H1 (cell line): ENCODE results near the gene TNS1. TPM values are rescaled to one million over a fixed set of nuclear protein-coding genes. Genes with fewer than 3 reads are reported as not detected.

Experiments used
- CTCF ChIA-PET: fragments of 300-600 bp; sonication (Branson Sonifier 250); formaldehyde crosslinking; loops from one replicate; lab custom pipeline; 2021; ENCODE audit not compliant: partially characterized antibody; lab: Charles Lee
- POLR2A ChIA-PET: fragments of 300-600 bp; sonication (Branson Sonifier 250); formaldehyde crosslinking; loops from one replicate; lab custom pipeline; 2021; ENCODE audit warnings: inconsistent platforms; ENCODE audit not compliant: partially characterized antibody; lab: Charles Lee
- DNase-seq, 2 experiments: peaks; one replicate each; pipeline versions ENCODE4 v3.0.0 to v3.0.0-alpha.2; 2010 to 2022; ENCODE audit warnings: low spot score in 2 of 2, low read depth in 1 of 2, mixed read lengths in 1 of 2
- FAIRE-seq: peaks from 2 replicates; lab custom pipeline; 2011; peaks lifted over from hg19 to GRCh38; lab: Jason Lieb, UNC
- H2AFZ ChIP-seq: 2 replicates; pipeline ENCODE4 v1.8.1; 2012; ENCODE audit warnings: low read length, inconsistent platforms
- H2AK5ac ChIP-seq: 2 replicates; pipeline ENCODE4 v1.6.1; 2013; ENCODE audit warnings: low read depth, low read length
- H2BK120ac ChIP-seq: replicated peaks from 2 replicates; pipeline ENCODE3; 2013; ENCODE audit warnings: low read depth, low read length, inconsistent platforms
- H2BK12ac ChIP-seq: 2 replicates; pipeline ENCODE4 v1.6.1; 2013; ENCODE audit warnings: low read depth, low read length
- H2BK15ac ChIP-seq: 2 replicates; pipeline ENCODE4 v1.6.1; 2013; ENCODE audit warnings: low read length
- H2BK20ac ChIP-seq: 2 replicates; pipeline ENCODE4 v1.6.1; 2013; ENCODE audit warnings: low read length
- H2BK5ac ChIP-seq: 2 replicates; pipeline ENCODE4 v1.6.1; 2013; ENCODE audit warnings: low read depth, low read length
- H3K14ac ChIP-seq: 2 replicates; pipeline ENCODE4 v1.6.1; 2013; ENCODE audit warnings: inconsistent platforms; ENCODE audit not compliant: insufficient read length
- H3K18ac ChIP-seq: 2 replicates; pipeline ENCODE4 v1.6.1; 2013; ENCODE audit warnings: low read length; ENCODE audit errors: extremely low read depth
- H3K23ac ChIP-seq: 2 replicates; pipeline ENCODE4 v1.6.1; 2013; ENCODE audit warnings: inconsistent platforms; ENCODE audit not compliant: insufficient read length
- H3K23me2 ChIP-seq: 2 replicates; pipeline ENCODE4 v1.6.1; 2013; ENCODE audit warnings: low read depth, low read length
- H3K27ac ChIP-seq: 2 replicates; pipeline ENCODE4 v1.6.1; 2011; ENCODE audit warnings: low read depth, low read length, inconsistent platforms
- H3K27me3 ChIP-seq, 4 experiments: replicated peaks in 1 of 4; 1 replicate in 1 of 4; 2 replicates in 3 of 4; pipeline versions ENCODE4 v1.6.1 to v1.8.1; 2011 to 2013; ENCODE audit warnings: low read length in 3 of 4, mild to moderate bottlenecking in 3 of 4, inconsistent platforms in 2 of 4, mixed read lengths in 2 of 4, moderate library complexity in 1 of 4; ENCODE audit not compliant: control insufficient read depth in 3 of 4, insufficient read depth in 3 of 4; ENCODE audit errors: extremely low read depth in 1 of 4
- H3K36me3 ChIP-seq, 4 experiments: 2 replicates each; pipeline versions ENCODE4 v1.6.1 to v1.8.1; 2011 to 2013; ENCODE audit warnings: mild to moderate bottlenecking in 4 of 4, low read length in 3 of 4, moderate library complexity in 2 of 4, control low read depth in 1 of 4, inconsistent platforms in 1 of 4; ENCODE audit not compliant: insufficient read depth in 4 of 4, control insufficient read depth in 2 of 4
- H3K4ac ChIP-seq: replicated peaks from 2 replicates; pipeline ENCODE3; 2013; ENCODE audit warnings: low read length, low read depth, mixed read lengths, inconsistent platforms; ENCODE audit not compliant: insufficient read length
- H3K4me1 ChIP-seq, 4 experiments: replicated peaks in 1 of 4; 1 replicate in 1 of 4; 2 replicates in 3 of 4; pipeline versions ENCODE4 v1.6.1 to v1.8.1; 2011 to 2013; ENCODE audit warnings: low read length in 3 of 4, inconsistent platforms in 2 of 4, mixed read lengths in 1 of 4; ENCODE audit not compliant: insufficient read depth in 4 of 4, control insufficient read depth in 3 of 4
- H3K4me2 ChIP-seq, 2 experiments: 2 replicates each; pipeline versions ENCODE4 v1.6.1 to v1.8.1; 2011 to 2013; ENCODE audit warnings: low read depth in 2 of 2, low read length in 2 of 2, control low read depth in 1 of 2, inconsistent platforms in 1 of 2, mild to moderate bottlenecking in 1 of 2; ENCODE audit not compliant: insufficient read depth in 1 of 2
- H3K4me3 ChIP-seq, 4 experiments: fragments of 200-600, 300-600 bp in 1 of 4; sonication (generic), shearing (Covaris generic), sonication (Bioruptor Twin) in 1 of 4; 2 replicates each; pipeline versions ENCODE4 v1.5.1 to v1.8.1; 2011 to 2016; ENCODE audit warnings: low read length in 4 of 4, low read depth in 3 of 4, control low read depth in 2 of 4, inconsistent platforms in 2 of 4, mild to moderate bottlenecking in 2 of 4, mixed read lengths in 1 of 4, moderate library complexity in 1 of 4; ENCODE audit not compliant: insufficient read depth in 2 of 4; ENCODE audit errors: extremely low read depth in 1 of 4
- H3K56ac ChIP-seq: replicated peaks from 2 replicates; pipeline ENCODE3; 2013; ENCODE audit warnings: low read depth, mild to moderate bottlenecking, mixed read lengths, low read length, inconsistent platforms; ENCODE audit not compliant: insufficient read length
- H3K79me1 ChIP-seq: 2 replicates; pipeline ENCODE4 v1.6.1; 2013; ENCODE audit warnings: low read depth, low read length, control low read depth
- H3K79me2 ChIP-seq, 2 experiments: 2 replicates each; pipeline versions ENCODE4 v1.6.1 to v1.8.1; 2012 to 2013; ENCODE audit warnings: low read length in 2 of 2, mild to moderate bottlenecking in 2 of 2, inconsistent platforms in 1 of 2; ENCODE audit not compliant: insufficient read depth in 2 of 2, control insufficient read depth in 1 of 2
- H3K9ac ChIP-seq, 4 experiments: replicated peaks in 1 of 4; 1 replicate in 1 of 4; 2 replicates in 3 of 4; pipeline versions ENCODE4 v1.6.1 to v1.8.1; 2011 to 2013; ENCODE audit warnings: low read depth in 3 of 4, low read length in 3 of 4, control low read depth in 2 of 4, mild to moderate bottlenecking in 2 of 4, moderate library complexity in 2 of 4, inconsistent platforms in 1 of 4; ENCODE audit errors: extremely low read depth in 1 of 4
- H3K9me3 ChIP-seq, 2 experiments: 2 replicates each; pipeline versions ENCODE4 v1.6.1 to v1.8.1; 2012 to 2013; ENCODE audit warnings: mild to moderate bottlenecking in 2 of 2, moderate library complexity in 2 of 2, control low read depth in 1 of 2, inconsistent platforms in 1 of 2, low read depth in 1 of 2, low read length in 1 of 2, mixed read lengths in 1 of 2; ENCODE audit not compliant: insufficient read depth in 2 of 2
- H4K20me1 ChIP-seq, 2 experiments: replicated peaks in 1 of 2; 2 replicates each; pipeline versions ENCODE3 to v1.8.1; 2011 to 2013; ENCODE audit warnings: inconsistent platforms in 2 of 2, low read length in 2 of 2, mild to moderate bottlenecking in 1 of 2; ENCODE audit not compliant: insufficient read depth in 2 of 2, control insufficient read depth in 1 of 2
- H4K5ac ChIP-seq: 2 replicates; pipeline ENCODE4 v1.6.1; 2013; ENCODE audit warnings: low read length, low read depth, mixed read lengths, inconsistent platforms; ENCODE audit not compliant: insufficient read length
- H4K8ac ChIP-seq: 2 replicates; pipeline ENCODE4 v1.8.0; 2013; ENCODE audit warnings: mild to moderate bottlenecking, moderate library complexity, low read length, inconsistent platforms; ENCODE audit not compliant: insufficient read depth; ENCODE audit errors: extremely low read depth
- H4K91ac ChIP-seq: replicated peaks from 2 replicates; pipeline ENCODE3; 2013; ENCODE audit warnings: low read length, mixed read lengths, inconsistent platforms; ENCODE audit not compliant: insufficient read length
- ASH2L ChIP-seq: fragments of 200-600, 300-600 bp; sonication (generic); IDR thresholded peaks from one replicate; pipeline ENCODE4 v1.7.1; 2017; ENCODE audit warnings: low read length
- CBX5 ChIP-seq: fragments of 300-800, 300-1000 bp; sonication (generic); IDR thresholded peaks from 2 replicates; pipeline ENCODE4 v1.7.1; 2016; ENCODE audit warnings: antibody characterized with exemption, low read length, low read depth
- CHD2 ChIP-seq: IDR thresholded peaks from 2 replicates; pipeline ENCODE4 v1.6.1; 2012; ENCODE audit warnings: low read length, improper control_type of control experiment
- EZH2 ChIP-seq: fragments of 200-600 bp; sonication (generic); IDR thresholded peaks from 2 replicates; pipeline ENCODE4 v1.7.1; 2012; ENCODE audit warnings: low read depth, mild to moderate bottlenecking, moderate library complexity, low read length, inconsistent platforms; ENCODE audit not compliant: severe bottlenecking
- FOSL1 ChIP-seq: IDR thresholded peaks from 2 replicates; pipeline ENCODE4 v1.6.1; 2011; ENCODE audit warnings: mild to moderate bottlenecking, low read depth, low read length, moderate library complexity; ENCODE audit not compliant: insufficient read depth
- HDAC6 ChIP-seq: IDR thresholded peaks from one replicate; pipeline ENCODE4 v1.7.1; 2012; ENCODE audit warnings: low read depth, mild to moderate bottlenecking, inconsistent platforms, low read length, moderate library complexity
- KDM4A ChIP-seq: IDR thresholded peaks from one replicate; pipeline ENCODE4 v1.7.1; 2012; ENCODE audit warnings: low read depth, mild to moderate bottlenecking, moderate library complexity, low read length, inconsistent platforms; ENCODE audit not compliant: severe bottlenecking
- MAFK ChIP-seq: IDR thresholded peaks from 2 replicates; pipeline ENCODE4 v1.6.1; 2012; ENCODE audit warnings: low read depth, mild to moderate bottlenecking, improper control_type of control experiment, low read length
- POU5F1 ChIP-seq: IDR thresholded peaks from 2 replicates; pipeline ENCODE4 v1.6.1; 2011; ENCODE audit warnings: low read depth, mild to moderate bottlenecking, low read length, moderate library complexity
- SP1 ChIP-seq: IDR thresholded peaks from 2 replicates; pipeline ENCODE4 v1.6.1; 2011; ENCODE audit warnings: low read depth, low read length
- SUZ12 ChIP-seq: fragments of 200-600 bp; sonication (generic); IDR thresholded peaks from 2 replicates; pipeline ENCODE4 v1.6.1; 2012; ENCODE audit warnings: mild to moderate bottlenecking, inconsistent platforms, low read length, moderate library complexity, mixed read lengths
- WGBS, 2 experiments: shearing (Covaris generic) in 1 of 2; methylation state at CpG; one replicate each; pipeline versions ENCODE4 v1.1.6 to v1.1.7; 2013 to 2015; ENCODE audit warnings: low lambda C conversion rate in 2 of 2, mixed read lengths in 2 of 2, inconsistent platforms in 1 of 2, low coverage in 1 of 2, missing lambda C conversion rate in 1 of 2; ENCODE audit not compliant: insufficient replicate concordance in 2 of 2, insufficient coverage in 1 of 2, insufficient read length in 1 of 2; ENCODE audit errors: extremely low coverage in 1 of 2, missing lambda C conversion rate in 1 of 2; 5-methylcytosine and 5-hydroxymethylcytosine counted together
- polyA plus RNA-seq, 7 experiments: library from polyadenylated mRNA; depleted of rRNA in 3 of 7; stranded (reverse) in 5 of 7; unstranded in 2 of 7; fragments of >200 nt in 5 of 7; fragments of 200-250 nt in 2 of 7; gene quantifications; 1 replicate in 5 of 7; 2 replicates in 1 of 7; 4 replicates in 1 of 7; pipeline versions ENCODE4 v1.2.1 to v1.2.3, GENCODE V29; 2011 to 2013; ENCODE audit warnings: missing spikeins in 2 of 7, mixed read lengths in 2 of 7
- total RNA-seq: library from RNA; stranded (reverse); fragmentation: NEBNext Ultra II Directional; extraction: Animal tissue kit (Norgen Biotek cat#: 25700); gene quantifications from 2 replicates; pipeline ENCODE4 v1.2.1, GENCODE V29; 2021
- TF ChIP-seq, protein P1 (sequence below): IDR thresholded peaks from 2 replicates; pipeline ENCODE4 v1.6.1; 2012; ENCODE audit warnings: inconsistent platforms

Gene TNS1
- total and polyA plus RNA-seq, 2 of the 8 experiments (the other 6 are each of a cell fraction or from before 2014, with no cell fraction given), result 1.5 to 5.1 TPM

DNA sequence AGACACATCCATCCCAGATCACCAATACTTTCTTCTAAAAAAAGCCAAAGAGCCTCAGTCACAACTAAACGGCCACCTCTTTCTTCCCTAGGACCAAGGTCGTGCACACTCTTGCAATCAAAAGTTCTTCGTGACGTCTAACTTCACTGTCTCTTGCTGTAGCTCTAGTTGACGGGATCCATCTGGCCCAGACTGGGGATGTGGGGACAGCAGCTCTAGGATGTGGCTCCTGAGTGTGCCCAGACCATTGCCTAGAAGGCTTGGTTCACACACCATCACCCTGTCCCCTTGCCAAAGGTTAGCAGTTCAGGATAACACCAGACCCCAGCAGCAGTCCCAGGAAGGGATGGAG lies 98.2 kb downstream of the TNS1 start:
- H3K56ac ChIP-seq, result no peak overlapping the region
- no peak overlapping the region for H3K9ac ChIP-seq
- no peak for FAIRE-seq
- H2BK20ac ChIP-seq, result no peak overlapping the region
- no peaks in the 10 kb centered on the region for H3K9me3 ChIP-seq
- no peak overlapping the region for H4K5ac ChIP-seq
- H3K4me3 ChIP-seq, result no peak overlapping the region
- 91% methylated on average over 5 of the region's 5 CpGs; no CpG with 5 or more reads in 1 of the 2 experiments for WGBS, 2 experiments
- H2AK5ac ChIP-seq, result no peak overlapping the region
- H3K4me1 ChIP-seq, result peaks cover 0 to 4% (median 2%) of the 10 kb centered on the region in 4 experiments; a peak in 4 of 7 replicates
- no peak overlapping the region for H3K27ac ChIP-seq
- no peak overlapping the region for H2BK15ac ChIP-seq
- H3K4me2 ChIP-seq, result no peak overlapping the region
- H4K91ac ChIP-seq, result no peak overlapping the region
- no peak overlapping the region for H2AFZ ChIP-seq
- no peaks in the 10 kb centered on the region for H3K23me2 ChIP-seq
- no peaks in the 10 kb centered on the region for H3K79me2 ChIP-seq
- no peak overlapping the region for H2BK12ac ChIP-seq
- POLR2A ChIA-PET, result no interaction called here
- TF ChIP-seq FOSL1 (no peak), EZH2 (no peak), SUZ12 (no peak), MAFK (no peak), CHD2 (no peak), CBX5 (no peak), KDM4A (no peak), POU5F1 (no peak), SP1 (no peak), HDAC6 (no peak), ASH2L (no peak)
- TF ChIP-seq, protein P1, sequence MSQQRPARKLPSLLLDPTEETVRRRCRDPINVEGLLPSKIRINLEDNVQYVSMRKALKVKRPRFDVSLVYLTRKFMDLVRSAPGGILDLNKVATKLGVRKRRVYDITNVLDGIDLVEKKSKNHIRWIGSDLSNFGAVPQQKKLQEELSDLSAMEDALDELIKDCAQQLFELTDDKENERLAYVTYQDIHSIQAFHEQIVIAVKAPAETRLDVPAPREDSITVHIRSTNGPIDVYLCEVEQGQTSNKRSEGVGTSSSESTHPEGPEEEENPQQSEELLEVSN, result no peak
- TF ChIP-seq, all 59 proteins: peak for 0
- no peak overlapping the region for H3K23ac ChIP-seq
- no peak overlapping the region for H2BK5ac ChIP-seq
- H3K79me1 ChIP-seq, result no peaks in the 10 kb centered on the region
- no peak overlapping the region for H3K18ac ChIP-seq
- H4K8ac ChIP-seq, result no peak overlapping the region
- H3K27me3 ChIP-seq, result no peaks in the 10 kb centered on the region
- no peaks in the 10 kb centered on the region for H3K36me3 ChIP-seq
- H2BK120ac ChIP-seq, result no peak overlapping the region
- no peak overlapping the region for H3K4ac ChIP-seq
- DNase-seq, result no peak
- CTCF ChIA-PET, result interaction anchor here (0.9 to 14.9 kb wide), 8 partner anchors 15 to 166 kb away, joined by 3 to 207 read pairs (median 10); no protein-coding TSS in a partner anchor
- no peak overlapping the region for H3K14ac ChIP-seq
- no peaks in the 10 kb centered on the region for H4K20me1 ChIP-seq
